ENCODE results near the gene AUTS2. TPM values are rescaled to one million over a fixed set of nuclear protein-coding genes. Genes with fewer than 3 reads are reported as not detected.

AUTS2 gene
- total RNA-seq, 2 donors from 2014 or later: 8.6 TPM

DNA sequence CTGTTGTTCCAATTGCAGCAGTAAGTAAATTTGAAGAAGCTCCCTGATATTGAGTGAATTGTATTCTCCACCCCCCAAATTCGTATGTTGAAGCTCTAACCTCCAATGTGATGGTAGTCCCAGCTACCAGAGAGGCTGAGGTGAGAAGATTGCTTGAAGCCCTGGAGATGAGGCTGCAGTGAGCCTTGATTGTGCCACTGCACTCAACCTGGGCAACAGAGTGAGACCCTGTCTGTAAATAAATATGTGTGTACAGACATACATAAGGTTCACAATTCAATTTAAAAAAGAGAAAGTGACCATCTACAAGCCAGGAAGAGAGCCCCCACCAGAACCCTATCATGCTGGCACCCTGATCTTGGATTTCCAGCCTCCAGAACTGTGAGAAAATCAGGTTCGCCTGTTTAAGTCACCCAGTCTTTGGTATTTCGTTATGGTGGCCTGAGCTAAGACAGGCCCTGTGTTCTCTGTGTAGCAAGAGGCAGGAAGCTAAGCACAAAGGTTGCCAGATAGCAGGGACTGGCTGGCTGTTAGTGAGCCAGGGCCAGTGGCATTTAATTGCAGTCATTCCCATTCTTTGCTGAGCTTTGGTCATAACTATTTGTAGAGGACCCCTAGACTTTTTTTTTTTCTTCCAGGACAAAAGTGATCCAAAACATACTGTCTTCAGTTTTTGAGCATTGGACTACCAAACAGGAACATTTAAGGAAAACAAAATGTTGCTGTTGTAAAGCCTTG lies 45.6 kb downstream of the AUTS2 start:
- Histone ChIP-seq H3K4me1 (peaks cover 0 to 11% of the 10 kb centered on the region in 2 donors), H3K4me3 (no peak overlapping the region)
- DNase-seq (ENCODE audit: low spot score): no peak

DNA sequence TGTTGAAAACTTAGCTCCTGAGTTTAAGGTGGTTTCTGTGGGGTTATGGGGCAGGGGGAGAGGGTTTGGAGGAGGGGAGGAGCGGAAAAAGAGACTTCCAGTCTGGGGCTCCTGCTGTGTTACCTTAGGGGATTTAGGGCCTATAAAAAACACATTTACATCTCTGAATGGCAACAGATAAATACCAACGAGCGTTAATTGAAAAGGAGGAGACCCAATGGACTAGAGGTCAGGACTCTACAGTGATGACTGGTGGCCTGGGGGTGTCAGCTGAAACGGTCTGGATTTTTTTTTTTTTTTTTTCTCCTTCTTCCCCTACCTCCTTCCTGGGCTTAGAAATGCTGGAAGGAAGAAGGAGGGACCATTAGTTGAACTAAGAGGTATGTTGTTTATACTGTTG lies 47.4 kb downstream of the AUTS2 start:
- Histone ChIP-seq H3K4me1 (peaks cover 0 to 15% of the 10 kb centered on the region in 2 donors), H3K4me3 (no peak overlapping the region), H3K27me3 (no peaks in the 10 kb centered on the region), H3K36me3 (no peaks in the 10 kb centered on the region), H3K9me3 (no peaks in the 10 kb centered on the region), H3K27ac (no peak overlapping the region)
- TF ChIP-seq, protein P1, sequence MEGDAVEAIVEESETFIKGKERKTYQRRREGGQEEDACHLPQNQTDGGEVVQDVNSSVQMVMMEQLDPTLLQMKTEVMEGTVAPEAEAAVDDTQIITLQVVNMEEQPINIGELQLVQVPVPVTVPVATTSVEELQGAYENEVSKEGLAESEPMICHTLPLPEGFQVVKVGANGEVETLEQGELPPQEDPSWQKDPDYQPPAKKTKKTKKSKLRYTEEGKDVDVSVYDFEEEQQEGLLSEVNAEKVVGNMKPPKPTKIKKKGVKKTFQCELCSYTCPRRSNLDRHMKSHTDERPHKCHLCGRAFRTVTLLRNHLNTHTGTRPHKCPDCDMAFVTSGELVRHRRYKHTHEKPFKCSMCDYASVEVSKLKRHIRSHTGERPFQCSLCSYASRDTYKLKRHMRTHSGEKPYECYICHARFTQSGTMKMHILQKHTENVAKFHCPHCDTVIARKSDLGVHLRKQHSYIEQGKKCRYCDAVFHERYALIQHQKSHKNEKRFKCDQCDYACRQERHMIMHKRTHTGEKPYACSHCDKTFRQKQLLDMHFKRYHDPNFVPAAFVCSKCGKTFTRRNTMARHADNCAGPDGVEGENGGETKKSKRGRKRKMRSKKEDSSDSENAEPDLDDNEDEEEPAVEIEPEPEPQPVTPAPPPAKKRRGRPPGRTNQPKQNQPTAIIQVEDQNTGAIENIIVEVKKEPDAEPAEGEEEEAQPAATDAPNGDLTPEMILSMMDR (IDR thresholded peaks at IDR 0.05): no peak
- no peak for DNase-seq (ENCODE audit: low spot score)

More for the DNA sequence above, 45.6 kb downstream of the AUTS2 start:
- no peaks in the 10 kb centered on the region for H3K36me3 ChIP-seq
- TF ChIP-seq, protein P1 (IDR thresholded peaks at IDR 0.05): no peak
- no peak overlapping the region for H3K27ac ChIP-seq
- no peaks in the 10 kb centered on the region for H3K9me3 ChIP-seq
- no peaks in the 10 kb centered on the region for H3K27me3 ChIP-seq

DNA sequence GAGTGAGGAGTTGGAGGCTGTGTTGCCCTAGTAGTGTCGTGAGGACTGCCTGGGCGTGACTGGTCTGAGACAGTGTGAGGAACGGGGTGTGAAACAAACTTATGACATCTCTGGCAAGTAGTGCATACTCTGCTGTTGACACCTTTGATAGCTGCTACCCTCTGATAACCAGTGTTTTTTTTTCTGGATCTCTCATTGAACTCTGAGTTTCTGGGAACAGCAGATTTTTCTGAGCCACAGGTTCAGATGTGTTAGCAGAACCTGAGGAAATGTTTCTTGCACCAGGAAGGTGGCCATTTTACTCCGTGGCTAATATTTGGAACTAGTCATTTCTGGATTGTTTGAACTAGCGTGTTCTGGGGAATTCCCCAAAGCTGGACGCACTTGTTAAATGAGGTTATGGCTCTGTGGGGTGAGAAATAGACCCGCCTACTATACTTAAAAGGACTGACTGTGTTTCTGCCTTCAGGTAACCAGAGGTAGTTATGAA lies 52.9 kb downstream of the AUTS2 start:
- peaks cover 0 to 41% of the 10 kb centered on the region in 2 donors for H3K4me1 ChIP-seq
- H3K4me3 ChIP-seq: no peak overlapping the region
- TF ChIP-seq, protein P1 (IDR thresholded peaks at IDR 0.05): no peak
- no peaks in the 10 kb centered on the region for H3K9me3 ChIP-seq
- DNase-seq (ENCODE audit: low spot score): no peak
- H3K36me3 ChIP-seq: no peaks in the 10 kb centered on the region
- H3K27ac ChIP-seq: no peak overlapping the region
- no peaks in the 10 kb centered on the region for H3K27me3 ChIP-seq

DNA sequence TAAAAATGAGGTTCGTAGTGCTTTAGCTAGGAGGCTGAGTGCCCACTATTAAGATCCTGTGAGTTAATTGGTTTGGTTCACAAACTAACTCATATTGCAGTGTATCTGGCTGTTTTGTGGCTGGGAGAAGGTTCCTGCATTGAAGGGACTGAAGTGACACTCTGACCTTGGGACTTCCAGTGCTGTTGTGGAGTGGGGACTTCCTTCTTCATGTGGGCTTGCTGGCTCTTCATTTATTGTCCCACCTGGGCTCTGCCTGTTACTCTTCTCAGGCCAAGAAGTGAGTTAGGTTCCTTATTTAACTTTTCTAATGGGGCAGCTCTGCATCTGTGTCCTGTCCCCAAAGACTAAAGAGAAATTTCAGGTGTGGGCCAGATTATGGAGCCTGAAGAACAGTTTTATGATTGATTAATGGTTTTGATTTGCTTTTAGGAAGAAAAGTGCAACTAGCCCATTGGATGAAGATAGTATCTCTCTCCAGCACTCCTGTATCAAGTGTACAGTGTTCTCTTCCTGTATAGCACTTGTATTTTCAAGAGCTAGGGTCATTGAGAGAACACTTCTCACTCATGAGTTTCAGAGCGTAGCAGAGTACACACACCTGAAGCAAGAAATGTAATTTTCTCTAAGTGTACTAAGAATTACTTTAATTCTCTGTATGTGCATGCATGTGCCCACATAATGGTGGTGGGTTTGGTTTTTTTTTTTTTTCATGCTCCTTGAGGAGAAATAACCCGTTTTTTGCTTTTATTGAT lies 54.8 kb downstream of the AUTS2 start:
- Histone ChIP-seq H3K27ac (no peak overlapping the region), H3K27me3 (no peaks in the 10 kb centered on the region), H3K4me3 (no peak overlapping the region), H3K4me1 (peaks cover 0 to 57% of the 10 kb centered on the region in 2 donors), H3K9me3 (no peaks in the 10 kb centered on the region), H3K36me3 (no peaks in the 10 kb centered on the region)
- TF ChIP-seq, protein P1 (IDR thresholded peaks at IDR 0.05): no peak
- no peak for DNase-seq (ENCODE audit: low spot score)

DNA sequence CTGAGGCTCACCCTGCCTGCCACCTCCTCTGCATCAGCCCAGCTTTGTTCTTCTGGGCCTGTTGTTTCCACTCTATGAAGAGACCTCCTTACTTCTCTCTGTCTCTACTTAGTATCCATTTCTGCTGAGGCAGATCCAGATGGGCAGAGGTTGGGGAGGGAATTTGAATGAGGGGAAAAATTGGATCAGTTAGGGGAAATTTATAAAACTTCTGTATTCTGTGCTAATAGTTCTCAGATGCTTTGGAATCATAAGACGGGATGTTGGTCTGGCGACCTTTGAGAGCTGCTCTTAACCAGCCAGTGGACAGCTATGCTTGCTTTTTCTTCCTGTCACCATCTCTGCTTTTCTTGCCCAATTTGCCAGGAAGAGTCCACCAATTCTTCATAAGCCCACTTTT lies 55.5 kb downstream of the AUTS2 start:
- Histone ChIP-seq H3K27ac (no peak overlapping the region), H3K4me1 (peaks cover 0 to 57% of the 10 kb centered on the region in 2 donors)

More for the DNA sequence above, 55.5 kb downstream of the AUTS2 start:
- H3K4me3 ChIP-seq: no peak overlapping the region
- TF ChIP-seq, protein P1 (IDR thresholded peaks at IDR 0.05): no peak
- H3K9me3 ChIP-seq: no peaks in the 10 kb centered on the region
- no peaks in the 10 kb centered on the region for H3K36me3 ChIP-seq
- H3K27me3 ChIP-seq: no peaks in the 10 kb centered on the region
- DNase-seq (ENCODE audit: low spot score): no peak

Data from right atrium auricular region (tissue), 2 donors.